BJ (cell line): ENCODE results near the gene RPL29. TPM values are rescaled to one million over a fixed set of nuclear protein-coding genes. Genes with fewer than 3 reads are reported as not detected.
A peak's percentile ranks its signal among the peaks of the same experiment; 100 is the strongest.
"Not testable (repeated sequence)": the region's sequence is repeated elsewhere in the genome, so short reads cannot be mapped to it uniquely, and the experiment has no call there.

Experiments
- CTCF ChIA-PET: fragments of 350-600 bp; formaldehyde crosslinking; extraction: SDS; loops from one replicate; lab custom pipeline; 2021; ENCODE audit warnings: antibody characterized with exemption, inconsistent platforms; lab: Yijun Ruan, JAX
- POLR2A ChIA-PET: fragments of 300-600 bp; sonication (Branson Sonifier 250); formaldehyde crosslinking; extraction: SDS; loops from one replicate; lab custom pipeline; 2021; ENCODE audit warnings: antibody characterized with exemption; lab: Charles Lee
- DNase-seq: peaks from one replicate; pipeline ENCODE4 v3.0.0-alpha.2; 2011; ENCODE audit warnings: low read depth
- H3K27me3 ChIP-seq: 2 replicates; pipeline ENCODE4 v1.6.0; 2011; ENCODE audit warnings: low read length; ENCODE audit not compliant: control insufficient read depth, insufficient read depth
- H3K36me3 ChIP-seq: 2 replicates; pipeline ENCODE4 v1.5.1; 2011; ENCODE audit warnings: low read length; ENCODE audit not compliant: control insufficient read depth, insufficient read depth
- H3K4me3 ChIP-seq: 2 replicates; pipeline ENCODE4 v1.5.1; 2011; ENCODE audit warnings: low read depth, mild to moderate bottlenecking, control low read depth, low read length
- polyA plus RNA-seq: library from polyadenylated mRNA; depleted of rRNA; stranded (reverse); fragments of >200 nt; gene quantifications from 2 replicates; pipeline ENCODE4 v1.2.3, GENCODE V29; 2011
- TF ChIP-seq, protein P1 (sequence below): IDR thresholded peaks from 2 replicates; pipeline ENCODE4 v1.5.1; 2011; ENCODE audit warnings: low read depth, mild to moderate bottlenecking, control low read depth, inconsistent platforms, low read length, moderate library complexity; ENCODE audit not compliant: insufficient read depth

Gene RPL29
- polyA plus RNA-seq, 1 experiment = 2,324 TPM

DNA sequence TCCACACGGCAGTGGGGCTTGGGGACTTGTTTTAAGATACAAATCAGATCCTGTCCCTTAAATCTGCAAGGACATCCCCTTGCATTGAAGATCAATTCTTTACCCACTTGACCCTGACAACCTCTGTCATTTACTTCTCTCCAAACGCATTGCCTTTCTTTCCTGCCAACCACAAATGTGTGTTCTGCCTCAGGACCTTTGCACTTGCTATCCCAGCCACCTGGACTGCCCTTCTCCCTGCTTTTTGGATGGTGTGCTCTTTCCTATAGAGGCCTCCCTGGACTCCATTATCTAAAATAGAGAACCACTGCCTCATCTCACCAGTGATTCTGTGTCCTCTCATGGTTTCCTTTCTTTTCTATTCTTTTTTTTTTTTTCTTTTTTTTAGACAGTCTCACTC lies 1.5 kb upstream of the RPL29 start:
- peaks cover 15% of the 10 kb centered on the region for H3K36me3 ChIP-seq
- H3K27me3 ChIP-seq = no peaks in the 10 kb centered on the region
- CTCF ChIA-PET = interaction anchor here (2.3 kb wide), 1 partner anchor 56 kb away, joined by 9 read pairs; no protein-coding TSS in a partner anchor
- H3K4me3 ChIP-seq = no peak overlapping the region
- no peak for DNase-seq
- POLR2A ChIA-PET = no interaction called here
- TF ChIP-seq, protein P1, sequence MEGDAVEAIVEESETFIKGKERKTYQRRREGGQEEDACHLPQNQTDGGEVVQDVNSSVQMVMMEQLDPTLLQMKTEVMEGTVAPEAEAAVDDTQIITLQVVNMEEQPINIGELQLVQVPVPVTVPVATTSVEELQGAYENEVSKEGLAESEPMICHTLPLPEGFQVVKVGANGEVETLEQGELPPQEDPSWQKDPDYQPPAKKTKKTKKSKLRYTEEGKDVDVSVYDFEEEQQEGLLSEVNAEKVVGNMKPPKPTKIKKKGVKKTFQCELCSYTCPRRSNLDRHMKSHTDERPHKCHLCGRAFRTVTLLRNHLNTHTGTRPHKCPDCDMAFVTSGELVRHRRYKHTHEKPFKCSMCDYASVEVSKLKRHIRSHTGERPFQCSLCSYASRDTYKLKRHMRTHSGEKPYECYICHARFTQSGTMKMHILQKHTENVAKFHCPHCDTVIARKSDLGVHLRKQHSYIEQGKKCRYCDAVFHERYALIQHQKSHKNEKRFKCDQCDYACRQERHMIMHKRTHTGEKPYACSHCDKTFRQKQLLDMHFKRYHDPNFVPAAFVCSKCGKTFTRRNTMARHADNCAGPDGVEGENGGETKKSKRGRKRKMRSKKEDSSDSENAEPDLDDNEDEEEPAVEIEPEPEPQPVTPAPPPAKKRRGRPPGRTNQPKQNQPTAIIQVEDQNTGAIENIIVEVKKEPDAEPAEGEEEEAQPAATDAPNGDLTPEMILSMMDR = no peak

DNA sequence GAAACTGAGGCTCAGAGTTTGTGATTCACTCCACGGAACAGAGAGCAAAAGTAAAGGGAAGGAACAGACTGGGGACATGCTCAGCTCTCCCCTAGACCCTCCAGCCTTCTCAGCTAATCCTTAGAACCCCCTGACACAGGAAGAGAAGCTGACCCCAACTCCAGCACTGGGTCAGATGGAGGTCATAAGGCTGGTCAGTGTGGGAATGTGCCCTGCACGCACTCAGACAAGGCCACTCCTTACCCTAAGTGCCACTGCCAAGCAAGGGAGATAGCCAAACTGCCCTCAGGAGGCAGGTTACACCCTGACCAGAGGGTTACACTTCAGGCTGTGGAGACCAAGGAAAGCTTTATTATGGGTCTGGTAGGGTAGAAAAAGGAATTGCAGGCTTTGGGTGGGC lies 1.2 kb downstream of the RPL29 start:
- no peak for DNase-seq
- TF ChIP-seq, protein P1 = no peak
- CTCF ChIA-PET = interaction anchor here (0.8 to 2.8 kb wide), 8 partner anchors 10 to 226 kb away, joined by 3 to 14 read pairs (median 4); partner anchors contain the start of genes ABHD14B and ACY1

DNA sequence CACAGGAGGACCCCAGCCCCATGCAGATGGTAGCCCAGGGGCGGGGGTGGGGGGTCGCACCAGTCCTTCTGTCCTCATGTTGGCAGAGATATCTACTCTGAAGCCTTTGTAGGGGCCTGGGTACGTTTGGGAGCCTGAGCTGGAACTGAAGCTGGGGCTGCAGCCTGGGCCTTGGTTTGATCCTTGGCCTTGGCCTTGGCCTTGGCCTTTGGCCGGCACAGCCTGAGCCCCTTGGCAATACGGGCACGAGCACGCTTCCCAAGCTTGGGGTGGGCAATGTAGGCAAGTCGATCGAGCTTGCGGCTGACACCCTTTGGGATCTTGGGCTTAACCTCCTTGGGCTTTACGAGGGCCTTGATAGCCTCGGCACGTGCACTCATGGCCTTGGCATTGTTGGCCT lies 2.0 kb downstream of the RPL29 start:
- H3K27me3 ChIP-seq, H3K4me3 ChIP-seq, DNase-seq, POLR2A ChIA-PET: not testable (repeated sequence)
- CTCF ChIA-PET = interaction anchor here (2.8 to 2.9 kb wide), 2 partner anchors 8 to 130 kb away, joined by 11 to 14 read pairs; no protein-coding TSS in a partner anchor
- peaks cover 19% of the 10 kb centered on the region for H3K36me3 ChIP-seq

More for the DNA sequence above, 1.2 kb downstream of the RPL29 start:
- peak overlapping the region; percentile 91 for H3K4me3 ChIP-seq
- H3K27me3 ChIP-seq = no peaks in the 10 kb centered on the region
- POLR2A ChIA-PET = no interaction called here
- peaks cover 19% of the 10 kb centered on the region for H3K36me3 ChIP-seq

DNA sequence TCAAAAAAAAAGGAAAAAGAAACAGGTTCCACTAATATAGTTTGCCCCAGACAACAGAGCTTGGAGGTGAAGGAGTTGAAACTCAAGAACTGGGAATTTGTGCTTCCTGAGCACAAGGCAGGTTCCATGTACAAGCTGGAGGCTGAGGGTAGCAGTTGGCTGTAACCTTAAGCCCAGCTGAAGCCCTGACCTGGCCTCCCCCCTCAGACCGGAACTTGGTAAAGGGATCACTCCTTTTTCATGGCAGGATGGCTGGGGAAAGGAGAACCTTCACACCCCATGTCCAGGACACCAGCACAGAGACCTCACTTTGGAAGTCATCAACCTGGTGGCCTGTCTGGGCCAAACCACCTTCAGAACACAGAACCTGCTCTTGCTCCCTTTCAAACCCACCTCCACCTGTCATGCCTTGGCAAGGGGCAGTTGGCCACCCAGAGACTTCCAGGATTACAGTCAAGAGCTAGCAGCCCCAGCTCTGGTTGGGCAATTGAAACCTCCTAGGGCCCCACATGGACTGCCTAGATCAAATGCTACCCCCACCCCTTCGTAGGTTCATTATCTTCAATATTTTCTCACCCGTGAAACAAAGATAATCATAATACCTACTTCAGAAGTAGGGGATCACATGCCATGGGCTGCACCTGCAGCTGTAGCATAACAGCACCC lies 3.5 kb downstream of the RPL29 start:
- CTCF ChIA-PET = interaction anchor here (0.6 to 2.9 kb wide), 7 partner anchors 9 to 408 kb away, joined by 3 to 11 read pairs (median 4); partner anchors contain the start of genes ACY1 and RRP9
- POLR2A ChIA-PET = no interaction called here
- TF ChIP-seq, protein P1 = no peak
- no peak for DNase-seq
- H3K36me3 ChIP-seq = peaks cover 19% of the 10 kb centered on the region
- H3K27me3 ChIP-seq = no peaks in the 10 kb centered on the region
- no peak overlapping the region for H3K4me3 ChIP-seq

DNA sequence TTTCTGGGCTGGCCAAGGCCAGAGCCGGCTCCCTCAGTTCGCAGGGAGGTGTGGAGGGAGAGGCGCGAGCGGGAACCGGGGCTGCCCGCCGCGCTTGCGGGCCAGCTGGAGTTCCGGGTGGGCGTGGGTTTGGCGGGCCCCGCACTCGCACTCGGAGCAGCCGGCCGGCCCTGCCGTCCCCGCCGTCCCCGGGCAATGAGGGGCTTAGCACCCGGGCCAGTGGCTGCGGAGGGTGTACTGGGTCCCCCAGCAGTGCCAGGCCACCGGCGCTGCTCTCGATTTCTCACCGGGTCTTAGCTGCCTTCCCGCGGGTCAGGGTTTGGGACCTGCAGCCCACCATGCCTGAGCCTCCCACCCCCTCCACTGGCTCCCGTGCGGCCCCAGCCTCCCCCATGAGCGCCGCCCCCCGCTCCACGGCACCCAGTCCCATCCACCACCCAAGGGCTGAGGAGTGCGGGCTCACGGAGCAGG lies 5.2 kb downstream of the RPL29 start:
- CTCF ChIA-PET = interaction anchor here (2.3 kb wide), 1 partner anchor 49 kb away, joined by 10 read pairs; the partner anchor contains the start of gene RRP9
- H3K36me3 ChIP-seq = peaks cover 19% of the 10 kb centered on the region
- DNase-seq, H3K4me3 ChIP-seq, POLR2A ChIA-PET, H3K27me3 ChIP-seq: not testable (repeated sequence)
